ENCODE data around the gene NPAS3.

DNA sequence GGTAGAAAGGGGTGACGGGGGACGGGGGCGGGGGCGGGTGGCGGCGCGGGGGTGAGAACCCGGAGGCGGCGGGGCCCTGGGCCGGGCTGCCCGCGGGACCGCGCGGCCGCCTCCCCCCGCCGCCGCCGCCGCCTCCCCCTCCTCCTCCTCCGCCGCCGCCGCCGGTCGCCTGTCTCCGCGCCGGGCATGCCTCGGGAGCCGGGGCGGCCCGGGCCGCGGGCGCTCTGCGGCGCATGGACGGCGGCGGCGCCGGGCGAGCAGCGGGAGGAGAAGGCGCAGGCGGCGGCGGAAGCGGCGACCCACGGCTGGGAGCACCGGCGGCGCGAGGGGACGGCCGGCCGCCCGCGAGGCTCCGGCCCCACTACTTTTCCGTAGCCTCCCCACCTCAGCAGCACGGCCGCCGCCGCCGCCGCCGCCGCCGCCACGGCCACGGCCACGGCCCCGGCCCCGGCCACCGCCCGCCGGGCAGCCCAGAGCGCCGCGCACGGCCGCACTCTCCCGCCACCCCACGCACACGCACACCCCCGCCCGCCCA is at the start of gene NPAS3:
- TF ChIP-seq, protein P1, sequence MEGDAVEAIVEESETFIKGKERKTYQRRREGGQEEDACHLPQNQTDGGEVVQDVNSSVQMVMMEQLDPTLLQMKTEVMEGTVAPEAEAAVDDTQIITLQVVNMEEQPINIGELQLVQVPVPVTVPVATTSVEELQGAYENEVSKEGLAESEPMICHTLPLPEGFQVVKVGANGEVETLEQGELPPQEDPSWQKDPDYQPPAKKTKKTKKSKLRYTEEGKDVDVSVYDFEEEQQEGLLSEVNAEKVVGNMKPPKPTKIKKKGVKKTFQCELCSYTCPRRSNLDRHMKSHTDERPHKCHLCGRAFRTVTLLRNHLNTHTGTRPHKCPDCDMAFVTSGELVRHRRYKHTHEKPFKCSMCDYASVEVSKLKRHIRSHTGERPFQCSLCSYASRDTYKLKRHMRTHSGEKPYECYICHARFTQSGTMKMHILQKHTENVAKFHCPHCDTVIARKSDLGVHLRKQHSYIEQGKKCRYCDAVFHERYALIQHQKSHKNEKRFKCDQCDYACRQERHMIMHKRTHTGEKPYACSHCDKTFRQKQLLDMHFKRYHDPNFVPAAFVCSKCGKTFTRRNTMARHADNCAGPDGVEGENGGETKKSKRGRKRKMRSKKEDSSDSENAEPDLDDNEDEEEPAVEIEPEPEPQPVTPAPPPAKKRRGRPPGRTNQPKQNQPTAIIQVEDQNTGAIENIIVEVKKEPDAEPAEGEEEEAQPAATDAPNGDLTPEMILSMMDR (IDR thresholded peaks at IDR 0.05 in 2 of 3, conservative IDR thresholded peaks at IDR 0.05 in 1 of 3; ENCODE audit: borderline replicate concordance in 1 of 3, insufficient read depth in 1 of 3, low read depth in 2 of 3, low read length in 2 of 3), result no peak
- no peak for TF ChIP-seq FOSL1 (IDR thresholded peaks at IDR 0.05; ENCODE audit: low read depth)
